Transverse colon (tissue), 4 donors: ENCODE data around the gene AGAP1. TPM values are rescaled to one million over a fixed set of nuclear protein-coding genes. Genes with fewer than 3 reads are reported as not detected.

Experiments
- DNase-seq: peaks from one replicate; pipeline ENCODE4 v3.0.0-alpha.2; 2019
- H3K27ac ChIP-seq, 4 donors: fragments of 200-600 bp; sonication (generic); 2 replicates each; pipeline ENCODE4 v1.5.1; 2016 to 2018; ENCODE audit warnings: inconsistent platforms in 4 of 4
- H3K27me3 ChIP-seq: fragments of 200-600 bp; sonication (generic); 2 replicates; pipeline ENCODE4 v1.5.1; 2017; ENCODE audit warnings: inconsistent platforms
- H3K36me3 ChIP-seq, 4 donors: fragments of 200-600 bp; sonication (generic); 2 replicates each; pipeline ENCODE4 v1.5.1; 2017 to 2019; ENCODE audit warnings: inconsistent platforms in 4 of 4
- H3K4me1 ChIP-seq, 4 donors: fragments of 200-600 bp; sonication (generic); 2 replicates each; pipeline ENCODE4 v1.5.1; 2017 to 2020; ENCODE audit warnings: inconsistent platforms in 4 of 4
- H3K4me3 ChIP-seq, 4 donors: fragments of 200-600 bp; sonication (generic); 1 replicate in 1 of 4; 2 replicates in 3 of 4; pipeline versions ENCODE4 v1.5.1 to v1.6.1; 2017 to 2019; ENCODE audit warnings: inconsistent platforms in 4 of 4
- H3K9me3 ChIP-seq, 2 donors: fragments of 200-600 bp; sonication (generic); 2 replicates each; pipeline ENCODE4 v1.5.1; 2017 to 2019; ENCODE audit warnings: inconsistent platforms in 2 of 2
- CTCF ChIP-seq, 5 experiments: fragments of 200-600 bp in 3 of 5; fragments of 450-650 bp in 2 of 5; sonication (generic) in 3 of 5; IDR thresholded peaks; 1 replicate in 2 of 5; 2 replicates in 3 of 5; pipeline ENCODE4 v1.5.1; 2016 to 2017; ENCODE audit warnings: antibody characterized with exemption in 5 of 5, inconsistent platforms in 3 of 5, mild to moderate bottlenecking in 2 of 5, moderate library complexity in 1 of 5
- EP300 ChIP-seq: sonication (generic); formaldehyde crosslinking; IDR thresholded peaks from one replicate; pipeline ENCODE4 v1.6.1; 2017; ENCODE audit warnings: antibody characterized with exemption, low read depth
- POLR2A ChIP-seq: fragments of 450-650 bp; IDR thresholded peaks from one replicate; pipeline ENCODE4 v1.6.1; 2016; ENCODE audit warnings: antibody characterized with exemption, mild to moderate bottlenecking, moderate library complexity
- POLR2AphosphoS5 ChIP-seq, 3 donors: sonication (generic); formaldehyde crosslinking; IDR thresholded peaks; one replicate each; pipeline ENCODE4 v1.6.1; 2016; ENCODE audit warnings: antibody characterized with exemption in 3 of 3
- WGBS, 2 donors: methylation state at CpG; one replicate each; pipeline ENCODE4 v1.1.5; 2018; ENCODE audit warnings: low coverage in 1 of 2; 5-methylcytosine and 5-hydroxymethylcytosine counted together
- in situ Hi-C, 4 donors: fragments of 200-750 bp; cut with MboI; loops; one replicate each; pipeline versions ENCODE4 v1.15.0 to v1.15.1; 2017; ENCODE audit warnings: low sequenced_read_pairs in 3 of 4, low pct_ligation_motif_present in 1 of 4, low pct_unique_long_range_greater_than_20kb in 1 of 4
- intact Hi-C: fragments of 100-400 bp; cut with DNase I; formaldehyde crosslinking; loops from one replicate; pipeline ENCODE4 v1.15.1; 2023; ENCODE audit warnings: low total_unique reads
- total RNA-seq, 4 donors: library from RNA; depleted of rRNA; stranded (reverse); fragments of >200 nt; gene quantifications; one replicate each; pipeline ENCODE4 v1.1.0, GENCODE V29; 2016

The AGAP1 gene
- total RNA-seq, 4 donors from 2014 or later = 56.1 to 96.9 (median 71.2) TPM

GRCh38 chr2:235897992-235898391 lies 404.1 kb downstream of the AGAP1 start:
- intact Hi-C loops (no loop called here), in situ Hi-C loops (no loop called here)
- WGBS, 2 donors = 76 to 80% methylated on average over 2 to 8 of the region's 8 CpGs
- Histone ChIP-seq H3K27ac (no peak overlapping the region), H3K4me3 (no peak overlapping the region), H3K4me1 (no peaks in the 10 kb centered on the region), H3K36me3 (no peaks in the 10 kb centered on the region), H3K9me3 (no peaks in the 10 kb centered on the region), H3K27me3 (no peaks in the 10 kb centered on the region)
- no peak for DNase-seq
- TF ChIP-seq EP300 = no peak
- no peak for TF ChIP-seq POLR2AphosphoS5 (IDR thresholded peaks at IDR 0.05)
- no peak for TF ChIP-seq POLR2A
- no peak for TF ChIP-seq CTCF (IDR thresholded peaks at IDR 0.05)

- Histone ChIP-seq H3K4me1 (no peaks in the 10 kb centered on the region), H3K9me3 (no peaks in the 10 kb centered on the region), H3K36me3 (no peaks in the 10 kb centered on the region), H3K27me3 (no peaks in the 10 kb centered on the region), H3K27ac (no peak overlapping the region), H3K4me3 (no peak overlapping the region)
- 85% methylated on average over 4 of the region's 4 CpGs; no CpG with 5 or more reads in 1 of the 2 donors for WGBS, 2 donors
- no peak for DNase-seq
- intact Hi-C loops (no loop called here), in situ Hi-C loops (no loop called here)
- TF ChIP-seq EP300 = no peak
- no peak for TF ChIP-seq POLR2A
- no peak for TF ChIP-seq POLR2AphosphoS5 (IDR thresholded peaks at IDR 0.05)
- TF ChIP-seq CTCF (IDR thresholded peaks at IDR 0.05) = no peak
Measured at GRCh38 chr2:235898766-235899165, 404.9 kb downstream of the AGAP1 start.

DNA sequence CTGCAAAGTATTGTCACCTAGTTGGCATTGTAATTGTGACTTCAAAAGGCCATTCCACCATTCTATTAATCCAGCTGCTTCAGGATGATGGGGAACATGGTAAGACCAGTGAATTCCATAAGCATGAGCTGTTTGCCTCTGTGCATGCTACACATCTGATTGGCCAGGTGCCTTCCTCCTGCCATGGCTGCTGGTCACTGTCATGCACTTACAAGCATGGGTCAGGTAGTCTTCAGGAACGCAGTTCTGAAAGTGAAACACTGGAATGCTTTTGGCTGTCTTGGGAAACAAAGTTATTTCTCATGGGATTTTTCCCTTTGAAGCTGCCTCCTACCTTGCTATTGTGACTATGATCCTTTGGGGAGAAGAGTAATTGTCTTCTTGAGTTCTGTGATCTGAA lies 406.8 kb downstream of the AGAP1 start:
- Histone ChIP-seq H3K27ac (no peak overlapping the region), H3K4me1 (no peaks in the 10 kb centered on the region), H3K27me3 (no peaks in the 10 kb centered on the region), H3K9me3 (no peaks in the 10 kb centered on the region), H3K4me3 (no peak overlapping the region), H3K36me3 (no peaks in the 10 kb centered on the region)
- in situ Hi-C loops = no loop called here
- TF ChIP-seq CTCF (IDR thresholded peaks at IDR 0.05) (no peak), POLR2A (no peak), POLR2AphosphoS5 (IDR thresholded peaks at IDR 0.05) (no peak), EP300 (no peak)
- 80% methylated on average over 1 of the region's 1 CpG; no CpG with 5 or more reads in 1 of the 2 donors for WGBS, 2 donors
- DNase-seq = no peak
- intact Hi-C loops = no loop called here

DNA sequence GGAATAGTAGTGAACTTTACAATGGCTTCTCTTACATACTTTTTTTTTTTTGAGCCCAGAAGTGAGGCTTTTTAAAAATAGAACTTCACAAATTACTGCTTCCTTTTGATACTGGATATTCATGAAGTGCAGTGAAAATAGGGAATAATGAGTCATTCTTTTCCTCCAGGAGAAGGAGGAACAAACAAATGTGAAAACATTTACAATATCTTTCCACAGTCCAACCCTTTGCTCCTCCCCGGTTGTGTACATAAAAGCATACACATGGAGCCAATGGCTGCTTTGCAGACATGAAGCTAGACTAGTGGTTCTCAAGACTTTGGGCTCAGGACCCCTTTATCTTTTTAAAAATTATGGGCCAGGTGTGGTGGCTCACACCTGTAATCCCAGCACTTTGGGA lies 407.4 kb downstream of the AGAP1 start:
- WGBS, 2 donors = 38 to 73% methylated on average over 1 of the region's 1 CpG
- Histone ChIP-seq H3K27me3 (no peaks in the 10 kb centered on the region), H3K4me1 (no peaks in the 10 kb centered on the region), H3K4me3 (no peak overlapping the region), H3K27ac (no peak overlapping the region), H3K9me3 (no peaks in the 10 kb centered on the region), H3K36me3 (no peaks in the 10 kb centered on the region)
- TF ChIP-seq POLR2AphosphoS5 (IDR thresholded peaks at IDR 0.05) = no peak
- TF ChIP-seq POLR2A = no peak
- no peak for TF ChIP-seq CTCF (IDR thresholded peaks at IDR 0.05)
- no peak for TF ChIP-seq EP300
- no peak for DNase-seq
- in situ Hi-C loops (no loop called here), intact Hi-C loops (no loop called here)
